ENCODE measurements around the gene GADL1. TPM values are rescaled to one million over a fixed set of nuclear protein-coding genes. Genes with fewer than 3 reads are reported as not detected.

Gene GADL1
- polyA plus RNA-seq, 3 donors = not detected

DNA sequence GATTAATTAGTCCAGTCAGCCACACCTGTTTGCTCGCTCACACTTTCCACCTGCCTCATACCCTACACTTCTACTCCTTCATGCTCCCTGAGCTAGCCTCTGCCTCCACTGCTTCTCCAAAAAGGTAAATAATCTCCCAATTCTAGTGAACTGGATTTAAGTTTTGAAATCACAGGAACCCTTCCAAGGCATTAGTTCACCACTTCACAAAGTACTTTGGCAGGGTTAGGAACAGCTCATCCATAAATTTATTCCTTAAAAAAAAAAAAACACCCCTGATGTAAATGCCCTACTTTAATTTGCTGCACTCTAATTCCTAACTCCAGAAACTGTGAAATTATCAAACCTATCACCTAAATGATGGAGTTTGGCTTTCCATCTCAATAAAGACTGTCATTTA, 58.3 kb downstream of the GADL1 start:
- peaks cover 0 to 2% (median 0%) of the 10 kb centered on the region in 7 donors for H3K9me3 Mint-ChIP-seq
- TF ChIP-seq CTCF (IDR thresholded peaks at IDR 0.05) = no peak
- Histone ChIP-seq H3K4me1 (ENCODE audit: control insufficient read depth in 1 of 2, insufficient read depth in 2 of 2, low read length in 2 of 2) (no peaks in the 10 kb centered on the region), H3K9me3 (replicated peaks in 1 of 2; ENCODE audit: control insufficient read depth in 1 of 2, insufficient read depth in 1 of 2, low read length in 2 of 2) (no peaks in the 10 kb centered on the region), H3K27me3 (ENCODE audit: control insufficient read depth in 2 of 2, insufficient read depth in 2 of 2, low read length in 2 of 2) (no peaks in the 10 kb centered on the region), H2AFZ (ENCODE audit: insufficient read depth, low read depth, low read length, poor library complexity, severe bottlenecking) (no peak overlapping the region), H3K9ac (ENCODE audit: insufficient read depth, low read length, poor library complexity, severe bottlenecking) (no peak overlapping the region), H3K79me2 (ENCODE audit: insufficient read depth, low read length) (no peaks in the 10 kb centered on the region), H3K36me3 (replicated peaks in 1 of 2; ENCODE audit: control insufficient read depth in 1 of 2, insufficient read depth in 2 of 2, low read length in 2 of 2) (no peaks in the 10 kb centered on the region), H3K27ac (ENCODE audit: low read depth in 1 of 2, low read length in 2 of 2) (no peak overlapping the region), H3K4me3 (replicated peaks in 1 of 3; ENCODE audit: low read depth in 2 of 3, low read length in 3 of 3) (no peak overlapping the region), H4K20me1 (ENCODE audit: insufficient read depth, low read length) (no peaks in the 10 kb centered on the region), H3K4me2 (replicated peaks; ENCODE audit: extremely low read depth, low read length, poor library complexity, severe bottlenecking) (no peak overlapping the region)
- WGBS (ENCODE audit: insufficient coverage) = 100% methylated on average over 1 of the region's 1 CpG
- intact Hi-C loops (cut with micrococcal nuclease) = no loop called here
- no peak overlapping the region for H3K4me3 Mint-ChIP-seq
- H3K36me3 Mint-ChIP-seq = no peaks in the 10 kb centered on the region
- no peak overlapping the region for H3K27ac Mint-ChIP-seq
- no peak for DNase-seq
- peaks cover 0 to 2% (median 0%) of the 10 kb centered on the region in 3 donors for H3K27me3 Mint-ChIP-seq (ENCODE audit: low read depth in 3 of 3)
- no peaks in the 10 kb centered on the region for H3K4me1 Mint-ChIP-seq

DNA sequence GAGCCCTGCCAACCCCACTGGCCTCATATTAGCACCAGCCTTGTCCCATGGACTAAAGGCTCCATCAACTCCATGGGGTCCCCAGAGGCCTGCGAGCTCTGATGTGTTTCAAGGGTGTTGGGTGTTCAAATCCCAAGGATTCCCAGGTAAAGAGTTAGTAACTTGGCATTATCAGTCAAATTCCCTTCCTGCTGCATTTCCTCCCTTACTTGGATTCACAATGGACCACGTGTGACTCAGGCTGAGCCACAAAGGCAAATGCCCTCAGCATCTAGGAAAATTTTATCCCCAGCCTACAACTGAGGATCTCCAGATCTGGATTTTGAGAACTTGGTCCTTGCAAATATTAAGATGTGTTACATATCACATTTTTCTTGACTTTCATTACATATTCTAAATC, 58.8 kb downstream of the GADL1 start:
- Histone ChIP-seq H3K36me3 (replicated peaks in 1 of 2; ENCODE audit: control insufficient read depth in 1 of 2, insufficient read depth in 2 of 2, low read length in 2 of 2) (no peaks in the 10 kb centered on the region), H3K9me3 (replicated peaks in 1 of 2; ENCODE audit: control insufficient read depth in 1 of 2, insufficient read depth in 1 of 2, low read length in 2 of 2) (no peaks in the 10 kb centered on the region), H3K27ac (ENCODE audit: low read depth in 1 of 2, low read length in 2 of 2) (no peak overlapping the region), H3K4me3 (replicated peaks in 1 of 3; ENCODE audit: low read depth in 2 of 3, low read length in 3 of 3) (no peak overlapping the region), H3K4me1 (ENCODE audit: control insufficient read depth in 1 of 2, insufficient read depth in 2 of 2, low read length in 2 of 2) (no peaks in the 10 kb centered on the region), H4K20me1 (ENCODE audit: insufficient read depth, low read length) (no peaks in the 10 kb centered on the region), H3K9ac (ENCODE audit: insufficient read depth, low read length, poor library complexity, severe bottlenecking) (no peak overlapping the region), H3K4me2 (replicated peaks; ENCODE audit: extremely low read depth, low read length, poor library complexity, severe bottlenecking) (no peak overlapping the region), H3K27me3 (ENCODE audit: control insufficient read depth in 2 of 2, insufficient read depth in 2 of 2, low read length in 2 of 2) (no peaks in the 10 kb centered on the region), H2AFZ (ENCODE audit: insufficient read depth, low read depth, low read length, poor library complexity, severe bottlenecking) (no peak overlapping the region), H3K79me2 (ENCODE audit: insufficient read depth, low read length) (no peaks in the 10 kb centered on the region)
- WGBS (ENCODE audit: insufficient coverage) = no CpG with 5 or more reads among the region's 2 CpGs
- intact Hi-C loops (cut with micrococcal nuclease) = no loop called here
- H3K4me3 Mint-ChIP-seq = no peak overlapping the region
- DNase-seq = no peak
- TF ChIP-seq CTCF (IDR thresholded peaks at IDR 0.05) = no peak
- peaks cover 0 to 2% (median 0%) of the 10 kb centered on the region in 3 donors for H3K27me3 Mint-ChIP-seq (ENCODE audit: low read depth in 3 of 3)
- H3K27ac Mint-ChIP-seq = no peak overlapping the region
- H3K9me3 Mint-ChIP-seq = peaks cover 0 to 2% (median 0%) of the 10 kb centered on the region in 7 donors
- H3K4me1 Mint-ChIP-seq = no peaks in the 10 kb centered on the region
- H3K36me3 Mint-ChIP-seq = no peaks in the 10 kb centered on the region

Measured in CD14-positive monocyte (primary cell).